Renal pelvis (tissue), 12 donors: ENCODE data around the gene DLEC1. TPM values are rescaled to one million over a fixed set of nuclear protein-coding genes. Genes with fewer than 3 reads are reported as not detected.

ENCODE experiments used
- DNase-seq: peaks from one replicate; pipeline ENCODE4 v3.0.0-alpha.2; 2013
- long read RNA-seq, 16 experiments: transcript quantifications; one replicate each; lab custom pipeline, GENCODE V29; 2026
- polyA plus RNA-seq, 3 donors: library from polyadenylated mRNA; unstranded; fragments of 120-200 nt; gene quantifications; one replicate each; pipeline ENCODE4 v1.2.1, GENCODE V29; 2013; ENCODE audit not compliant: insufficient read length in 3 of 3

The DLEC1 gene, protein sequence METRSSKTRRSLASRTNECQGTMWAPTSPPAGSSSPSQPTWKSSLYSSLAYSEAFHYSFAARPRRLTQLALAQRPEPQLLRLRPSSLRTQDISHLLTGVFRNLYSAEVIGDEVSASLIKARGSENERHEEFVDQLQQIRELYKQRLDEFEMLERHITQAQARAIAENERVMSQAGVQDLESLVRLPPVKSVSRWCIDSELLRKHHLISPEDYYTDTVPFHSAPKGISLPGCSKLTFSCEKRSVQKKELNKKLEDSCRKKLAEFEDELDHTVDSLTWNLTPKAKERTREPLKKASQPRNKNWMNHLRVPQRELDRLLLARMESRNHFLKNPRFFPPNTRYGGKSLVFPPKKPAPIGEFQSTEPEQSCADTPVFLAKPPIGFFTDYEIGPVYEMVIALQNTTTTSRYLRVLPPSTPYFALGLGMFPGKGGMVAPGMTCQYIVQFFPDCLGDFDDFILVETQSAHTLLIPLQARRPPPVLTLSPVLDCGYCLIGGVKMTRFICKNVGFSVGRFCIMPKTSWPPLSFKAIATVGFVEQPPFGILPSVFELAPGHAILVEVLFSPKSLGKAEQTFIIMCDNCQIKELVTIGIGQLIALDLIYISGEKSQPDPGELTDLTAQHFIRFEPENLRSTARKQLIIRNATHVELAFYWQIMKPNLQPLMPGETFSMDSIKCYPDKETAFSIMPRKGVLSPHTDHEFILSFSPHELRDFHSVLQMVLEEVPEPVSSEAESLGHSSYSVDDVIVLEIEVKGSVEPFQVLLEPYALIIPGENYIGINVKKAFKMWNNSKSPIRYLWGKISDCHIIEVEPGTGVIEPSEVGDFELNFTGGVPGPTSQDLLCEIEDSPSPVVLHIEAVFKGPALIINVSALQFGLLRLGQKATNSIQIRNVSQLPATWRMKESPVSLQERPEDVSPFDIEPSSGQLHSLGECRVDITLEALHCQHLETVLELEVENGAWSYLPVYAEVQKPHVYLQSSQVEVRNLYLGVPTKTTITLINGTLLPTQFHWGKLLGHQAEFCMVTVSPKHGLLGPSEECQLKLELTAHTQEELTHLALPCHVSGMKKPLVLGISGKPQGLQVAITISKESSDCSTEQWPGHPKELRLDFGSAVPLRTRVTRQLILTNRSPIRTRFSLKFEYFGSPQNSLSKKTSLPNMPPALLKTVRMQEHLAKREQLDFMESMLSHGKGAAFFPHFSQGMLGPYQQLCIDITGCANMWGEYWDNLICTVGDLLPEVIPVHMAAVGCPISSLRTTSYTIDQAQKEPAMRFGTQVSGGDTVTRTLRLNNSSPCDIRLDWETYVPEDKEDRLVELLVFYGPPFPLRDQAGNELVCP (N-terminal part only)
- polyA plus RNA-seq = 1 to 10 TPM in 2 of 3 donors, under 1 TPM in 1; 0.56 to 1.6 (median 1.5) TPM
- long read RNA-seq, donor 1, partial matches to known transcripts = 169 of 169 reads
- long read RNA-seq, donor 1, other reads (novel, unspliced or antisense) = 0 of 169 reads
- long read RNA-seq, donor 2, partial matches to known transcripts = 260 of 265 reads
- long read RNA-seq, donor 2, other reads (novel, unspliced or antisense) = 5 of 265 reads
- long read RNA-seq, donor 3, partial matches to known transcripts = 72 of 72 reads
- long read RNA-seq, donor 3, other reads (novel, unspliced or antisense) = 0 of 72 reads
- long read RNA-seq, donor 4, partial matches to known transcripts = 206 of 206 reads
- long read RNA-seq, donor 4, other reads (novel, unspliced or antisense) = 0 of 206 reads
- long read RNA-seq, donor 5, partial matches to known transcripts = 45 of 45 reads
- long read RNA-seq, donor 5, other reads (novel, unspliced or antisense) = 0 of 45 reads
- long read RNA-seq, donor 6, partial matches to known transcripts = 190 of 190 reads
- long read RNA-seq, donor 6, other reads (novel, unspliced or antisense) = 0 of 190 reads
- long read RNA-seq, donor 7, partial matches to known transcripts = 92 of 97 reads
- long read RNA-seq, donor 7, other reads (novel, unspliced or antisense) = 5 of 97 reads
- long read RNA-seq, donor 8 = 0 reads
- long read RNA-seq, donor 9, partial matches to known transcripts = 265 of 270 reads
- long read RNA-seq, donor 9, other reads (novel, unspliced or antisense) = 5 of 270 reads
- long read RNA-seq, donor 10, partial matches to known transcripts = 164 of 217 reads
- long read RNA-seq, donor 10, other reads (novel, unspliced or antisense) = 53 of 217 reads
- long read RNA-seq, donor 11, partial matches to known transcripts = 41 of 41 reads
- long read RNA-seq, donor 11, other reads (novel, unspliced or antisense) = 0 of 41 reads
- long read RNA-seq, donor 12, partial matches to known transcripts = 216 of 226 reads
- long read RNA-seq, donor 12, other reads (novel, unspliced or antisense) = 10 of 226 reads
- long read RNA-seq, donor 13, partial matches to known transcripts = 44 of 60 reads
- long read RNA-seq, donor 13, other reads (novel, unspliced or antisense) = 16 of 60 reads
- long read RNA-seq, donor 14 = 0 reads
- long read RNA-seq, donor 15, partial matches to known transcripts = 289 of 295 reads
- long read RNA-seq, donor 15, other reads (novel, unspliced or antisense) = 6 of 295 reads
- long read RNA-seq, donor 16, partial matches to known transcripts = 87 of 133 reads
- long read RNA-seq, donor 16, other reads (novel, unspliced or antisense) = 46 of 133 reads

GRCh38 chr3:38039101-38039898 is at the start of gene DLEC1:
Gene DLEC1 (plus strand): TSS chr3:38039208. CDS start chr3:38039226, 18 bp downstream.
- DNase-seq = peak; percentile 70

- no peak for DNase-seq
Observed at GRCh38 chr3:37989821-37990480, 49.1 kb upstream of the DLEC1 start.

GRCh38 chr3:37990527-37990926 is 48.5 kb upstream of the DLEC1 start, which contains the start of gene VILL:
Gene VILL (plus strand): TSS chr3:37990786. CDS start chr3:37993673, 2,887 bp downstream.
- no peak for DNase-seq

DNA sequence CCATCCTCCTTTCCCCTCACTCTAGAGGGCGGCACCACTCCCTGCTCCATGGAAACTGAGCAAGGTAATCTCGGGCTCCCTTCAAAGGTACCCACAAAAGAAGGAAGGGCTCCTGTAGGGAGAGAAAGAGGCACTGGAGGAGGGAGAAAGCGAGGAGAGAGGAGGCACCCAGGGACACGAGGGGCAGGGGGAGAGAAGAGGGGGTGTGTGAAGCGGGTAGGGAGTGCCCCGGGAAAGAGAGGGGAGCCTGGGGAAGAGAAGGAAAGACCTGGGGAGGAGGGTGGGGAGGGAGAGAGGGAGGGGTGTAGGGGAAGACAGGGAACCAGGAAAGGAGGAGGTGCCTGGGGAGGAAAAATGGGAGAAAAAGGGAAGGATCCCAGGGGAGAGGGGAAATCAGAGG is 47.9 kb upstream of the DLEC1 start:
- DNase-seq = no peak

DNA sequence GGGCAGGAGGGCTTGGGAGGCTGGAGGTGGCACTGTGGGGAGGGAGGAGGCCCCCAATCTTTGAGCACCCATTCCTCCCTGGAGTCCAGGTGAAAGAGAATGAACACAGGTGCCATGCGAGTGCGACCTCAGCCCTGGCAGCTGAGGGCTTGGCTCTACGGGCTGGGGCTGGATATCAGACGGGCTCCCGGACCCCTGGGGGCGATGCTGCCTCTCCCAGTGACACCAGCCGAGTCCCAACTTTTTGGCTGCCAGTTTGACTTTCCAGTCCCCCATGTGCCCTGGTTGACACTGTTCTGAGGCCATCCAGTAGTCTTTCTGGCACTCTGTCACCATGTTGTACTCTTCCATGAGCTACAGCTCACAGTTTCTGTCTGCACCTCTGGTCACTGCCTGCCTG is 47.2 kb upstream of the DLEC1 start:
- DNase-seq = no peak

GRCh38 chr3:37992271-37993066 is 46.5 kb upstream of the DLEC1 start:
- DNase-seq = no peak

- DNase-seq = no peak
Observed at GRCh38 chr3:37993067-37993455, 45.9 kb upstream of the DLEC1 start.

DNA sequence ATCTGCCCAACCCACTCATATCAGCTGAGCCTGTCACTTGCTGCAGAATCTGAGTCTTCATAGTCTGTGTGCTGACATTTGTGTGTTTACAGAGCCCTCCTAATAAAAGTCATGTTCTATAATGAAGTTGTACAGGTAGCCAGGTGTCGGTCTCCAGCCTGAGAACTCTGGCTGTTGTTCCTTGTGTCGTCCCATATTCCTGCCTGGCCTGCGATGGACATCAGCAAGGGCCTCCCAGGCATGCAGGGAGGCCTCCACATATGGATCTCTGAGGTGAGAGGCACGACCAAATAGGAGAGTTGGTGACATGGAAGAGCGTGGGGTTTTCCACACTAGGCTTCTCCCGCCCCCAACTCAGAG is 45.6 kb upstream of the DLEC1 start:
- DNase-seq = no peak

DNA sequence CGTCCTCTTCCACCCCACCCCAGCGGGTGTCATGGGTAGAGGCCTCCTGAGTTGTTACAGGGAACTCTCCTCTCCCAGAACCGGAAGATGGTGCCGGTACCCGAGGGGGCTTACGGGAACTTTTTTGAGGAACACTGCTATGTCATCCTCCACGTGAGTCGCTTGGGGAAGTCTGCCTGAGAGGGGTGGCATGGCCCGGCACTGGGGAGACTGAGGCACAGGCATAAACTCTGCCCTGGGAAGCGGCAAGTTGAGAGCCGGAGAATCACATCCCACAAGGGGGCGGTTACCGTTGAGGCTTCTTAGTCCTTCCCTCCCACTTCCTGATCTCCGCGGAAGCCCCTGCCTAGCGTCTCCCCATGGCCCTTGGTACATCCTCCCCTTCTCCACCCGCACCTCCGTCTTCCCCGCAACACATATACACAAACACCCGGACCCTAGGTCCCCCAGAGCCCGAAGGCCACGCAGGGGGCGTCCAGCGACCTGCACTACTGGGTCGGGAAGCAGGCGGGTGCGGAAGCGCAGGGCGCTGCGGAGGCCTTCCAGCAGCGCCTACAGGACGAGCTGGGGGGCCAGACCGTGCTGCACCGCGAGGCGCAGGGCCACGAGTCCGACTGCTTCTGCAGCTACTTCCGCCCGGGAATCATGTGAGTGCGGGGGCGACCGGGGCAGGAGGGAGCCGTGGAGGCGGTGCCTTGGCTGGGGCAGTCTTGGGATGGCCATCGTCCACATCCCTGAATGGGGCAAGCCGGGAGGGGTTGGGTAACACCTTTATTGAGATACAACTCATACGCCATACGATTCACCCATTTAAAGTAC is 45.0 kb upstream of the DLEC1 start:
- DNase-seq = peak; percentile 55

GRCh38 chr3:37994639-37994972 is 44.4 kb upstream of the DLEC1 start:
- DNase-seq = no peak

- DNase-seq = no peak
Observed at GRCh38 chr3:37995652-37996641, 43.1 kb upstream of the DLEC1 start.

DNA sequence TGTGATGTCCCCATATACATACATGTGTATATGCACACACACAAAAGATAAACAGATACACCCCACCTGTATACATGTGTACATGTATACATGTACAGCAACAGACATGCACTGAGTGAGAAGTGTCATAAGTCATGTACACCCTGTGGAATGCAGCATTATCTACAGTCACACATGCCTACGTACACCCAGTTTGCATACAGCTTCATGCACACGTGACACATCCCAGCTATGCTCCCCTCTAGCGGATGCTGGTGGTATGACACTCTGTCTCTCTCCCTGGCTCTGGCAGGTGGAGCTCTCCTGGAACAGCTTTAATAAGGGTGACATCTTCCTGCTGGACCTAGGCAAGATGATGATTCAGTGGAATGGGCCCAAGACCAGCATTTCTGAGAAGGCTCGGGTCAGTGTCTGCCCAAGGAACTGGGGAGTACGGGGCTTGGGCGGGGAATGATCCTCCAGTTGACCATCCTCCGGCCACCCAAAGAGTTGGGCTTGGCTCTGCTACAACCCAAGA is 42.2 kb upstream of the DLEC1 start:
- DNase-seq = peak; percentile 73

DNA sequence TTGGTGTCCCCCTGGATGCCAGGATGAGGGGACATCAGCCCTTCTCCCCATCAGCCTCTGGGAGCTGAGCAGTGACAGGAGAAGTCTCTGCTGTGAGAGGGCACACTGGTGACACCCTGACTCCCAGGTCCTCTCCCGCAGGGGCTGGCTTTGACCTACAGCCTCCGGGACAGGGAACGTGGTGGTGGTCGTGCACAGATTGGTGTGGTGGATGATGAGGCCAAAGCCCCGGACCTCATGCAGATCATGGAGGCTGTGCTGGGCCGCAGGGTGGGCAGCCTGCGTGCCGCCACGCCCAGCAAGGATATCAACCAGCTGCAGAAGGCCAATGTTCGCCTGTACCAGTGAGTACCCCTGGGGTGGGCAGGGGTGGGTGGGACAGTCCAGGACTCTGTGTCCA is 41.7 kb upstream of the DLEC1 start:
- no peak for DNase-seq

GRCh38 chr3:37997791-37998370 is 41.1 kb upstream of the DLEC1 start:
- no peak for DNase-seq
